DMS153 treated with DMSO at 0.1 percent for 48 hours (cell line): ENCODE results near the gene S100A8.

Experiments used
- DNase-seq: peaks from one replicate; lab custom pipeline; 2025; ENCODE audit not compliant: unreplicated experiment; lab: John Stamatoyannopoulos, UW

Gene S100A8

DNA sequence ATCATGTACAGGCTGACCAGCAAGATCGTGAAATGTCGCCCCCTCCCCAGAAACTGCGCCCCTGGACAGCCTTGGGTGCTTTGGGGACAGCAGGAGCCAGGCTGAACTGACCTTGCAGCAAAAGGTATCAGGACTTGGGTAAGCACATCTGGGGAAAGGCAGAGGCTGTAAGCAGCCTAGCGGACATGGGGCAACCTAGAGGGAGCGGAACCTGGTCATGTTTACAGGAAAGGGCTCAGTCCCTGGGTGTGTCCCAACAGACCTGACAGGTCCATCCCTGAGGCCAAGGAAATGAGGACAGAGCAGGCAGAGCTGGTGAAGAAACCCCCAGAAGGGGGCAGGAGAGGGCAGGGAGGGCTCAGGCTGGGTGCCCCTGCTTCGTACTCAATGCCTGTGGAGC is 3.1 kb upstream of the S100A8 start:
- DNase-seq, result no peak

DNA sequence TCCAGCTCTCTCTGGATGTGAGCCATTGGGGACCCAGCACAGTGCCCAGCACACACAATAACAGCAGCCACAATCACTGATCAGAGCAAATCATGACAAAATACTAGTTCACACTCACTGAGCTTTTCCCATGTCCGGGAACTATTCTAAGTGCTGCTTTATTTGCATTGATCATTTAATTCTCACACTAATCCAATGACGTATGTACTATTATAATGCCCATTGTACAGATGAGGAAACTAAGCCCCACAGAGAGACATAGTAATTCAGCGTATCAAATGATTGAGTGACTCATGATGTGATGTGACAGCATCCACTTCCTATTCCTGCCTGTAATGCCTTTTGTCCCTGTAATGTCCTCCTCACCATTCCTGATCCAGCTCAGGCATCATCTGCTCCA is 1.9 kb upstream of the S100A8 start:
- no peak for DNase-seq

DNA sequence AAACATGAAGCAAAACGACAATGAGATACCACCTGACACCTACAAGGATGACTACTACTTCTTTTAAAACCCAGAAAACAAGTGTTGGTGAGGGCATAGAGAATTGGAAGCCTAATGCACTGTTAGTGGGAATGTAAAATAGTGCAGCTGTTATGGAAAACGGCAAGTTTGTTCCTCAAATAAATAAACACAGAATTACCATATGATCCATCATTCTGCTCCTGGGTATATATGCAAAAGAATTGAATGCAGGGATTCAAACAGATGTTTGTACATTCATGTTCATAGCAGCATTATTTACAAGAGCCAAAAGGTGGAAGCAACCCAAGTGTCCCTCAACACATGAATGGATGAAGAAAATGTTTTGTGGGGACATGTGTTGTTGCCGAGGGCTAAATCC is 1.4 kb upstream of the S100A8 start:
- DNase-seq, result no peak

DNA sequence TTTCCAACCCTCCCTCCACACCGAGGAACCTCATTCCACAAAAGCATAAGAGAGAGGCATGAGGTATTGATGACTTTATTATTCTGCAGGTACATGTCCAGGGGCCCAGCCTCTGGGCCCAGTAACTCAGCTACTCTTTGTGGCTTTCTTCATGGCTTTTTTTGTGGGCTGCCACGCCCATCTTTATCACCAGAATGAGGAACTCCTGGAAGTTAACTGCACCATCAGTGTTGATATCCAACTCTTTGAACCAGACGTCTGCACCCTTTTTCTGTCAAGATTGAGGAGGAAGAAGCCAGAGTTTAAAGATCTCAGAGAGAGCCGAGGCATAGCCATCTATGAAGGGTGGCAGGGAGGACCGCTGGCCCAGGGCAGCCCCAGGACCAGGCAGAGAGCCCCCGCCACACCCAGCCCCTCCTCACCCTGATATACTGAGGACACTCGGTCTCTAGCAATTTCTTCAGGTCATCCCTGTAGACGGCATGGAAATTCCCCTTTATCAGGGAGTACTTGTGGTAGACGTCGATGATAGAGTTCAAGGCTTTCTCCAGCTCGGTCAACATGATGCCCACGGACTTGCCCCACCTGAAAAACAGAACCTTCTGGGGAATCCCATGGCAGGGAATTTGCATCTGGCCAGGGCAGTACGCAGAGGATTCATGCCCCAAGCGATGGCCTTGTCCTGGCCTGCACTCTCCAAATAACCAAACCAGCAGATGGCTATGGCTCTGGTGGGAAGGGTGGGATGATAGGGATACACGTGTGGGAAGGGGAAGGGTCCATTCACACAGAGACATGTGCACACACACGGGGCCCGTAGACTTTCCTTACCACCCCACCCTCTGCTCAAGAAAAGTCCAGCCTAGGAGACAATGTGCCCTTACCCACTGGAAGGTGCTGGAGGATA is 647 bp downstream of the S100A8 start:
- no peak for DNase-seq

DNA sequence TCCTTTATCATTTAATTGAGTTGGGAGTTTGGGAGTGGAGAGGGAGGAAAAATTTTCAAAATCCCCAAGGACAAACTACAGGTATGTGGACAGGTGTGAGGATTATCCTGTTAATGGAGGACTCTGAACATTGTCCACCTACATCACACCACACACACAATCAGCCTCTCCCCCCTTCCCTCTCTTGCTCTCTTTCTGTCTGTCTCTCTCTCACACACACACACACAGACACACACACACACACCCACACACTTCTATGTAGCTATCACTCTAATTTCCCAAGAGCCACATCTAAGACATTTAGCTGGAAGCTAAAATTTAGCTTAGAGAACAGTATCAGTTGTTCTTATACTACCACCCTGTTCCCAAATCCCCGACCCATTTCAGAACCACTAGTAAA is 1.5 kb downstream of the S100A8 start:
- no peak for DNase-seq

DNA sequence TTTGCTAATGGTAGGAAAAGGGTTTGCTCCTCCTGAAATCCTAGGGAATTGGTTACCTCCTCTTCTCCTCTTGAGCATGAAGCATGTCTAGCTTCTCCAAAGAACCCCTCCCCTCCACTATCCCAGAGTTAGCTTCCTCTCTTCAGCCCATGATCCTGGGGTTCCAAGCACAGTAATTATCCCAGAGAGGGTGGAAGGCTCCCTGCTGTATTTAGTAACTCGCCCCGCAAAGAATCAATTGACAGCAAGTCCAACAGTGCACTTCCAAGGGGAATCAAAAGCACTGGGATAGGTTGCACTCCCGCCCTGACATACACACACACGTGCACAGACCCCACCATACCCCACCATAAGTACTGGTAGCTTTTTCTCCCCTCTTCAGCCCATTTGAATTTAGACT is 3.1 kb downstream of the S100A8 start:
- DNase-seq, result no peak

DNA sequence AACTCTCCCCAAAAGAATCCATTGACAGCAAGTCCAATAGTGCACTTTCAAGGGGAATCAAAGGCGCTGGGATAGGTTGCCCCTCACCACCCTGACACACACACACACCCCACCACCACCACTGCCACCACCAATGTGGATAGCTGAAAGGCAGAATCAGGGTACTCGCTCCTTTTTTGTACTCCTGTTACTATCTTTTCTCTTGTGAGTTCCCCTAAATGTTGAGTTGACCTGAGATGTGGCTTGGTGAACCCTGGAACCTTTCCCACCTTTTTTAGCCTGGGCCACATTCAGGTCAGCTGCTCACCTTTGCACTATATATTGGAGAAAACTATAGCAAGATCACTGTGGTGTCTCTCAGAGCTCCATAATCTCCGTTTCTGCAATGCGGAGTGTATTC is 3.9 kb downstream of the S100A8 start:
- DNase-seq, result no peak

DNA sequence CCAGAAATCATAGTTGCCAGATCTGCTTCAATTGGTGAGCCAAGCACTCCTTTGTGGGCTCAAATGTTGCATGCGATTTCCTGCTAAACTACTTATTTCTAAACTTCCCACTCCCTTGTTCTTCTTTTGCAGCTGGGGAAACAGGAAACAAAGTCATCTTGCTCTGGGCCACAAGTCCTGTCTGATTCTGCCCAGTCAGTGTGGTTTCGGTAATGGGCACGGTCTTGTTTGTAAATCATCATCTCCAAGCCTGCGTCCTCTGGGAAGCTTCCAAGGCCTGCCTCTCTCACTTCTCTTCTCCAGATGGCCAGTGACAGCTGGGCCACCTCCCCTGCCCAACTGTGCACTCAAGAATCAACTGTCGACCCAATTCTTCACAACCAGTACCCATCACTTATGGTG is 4.4 kb downstream of the S100A8 start:
- DNase-seq, result no peak

DNA sequence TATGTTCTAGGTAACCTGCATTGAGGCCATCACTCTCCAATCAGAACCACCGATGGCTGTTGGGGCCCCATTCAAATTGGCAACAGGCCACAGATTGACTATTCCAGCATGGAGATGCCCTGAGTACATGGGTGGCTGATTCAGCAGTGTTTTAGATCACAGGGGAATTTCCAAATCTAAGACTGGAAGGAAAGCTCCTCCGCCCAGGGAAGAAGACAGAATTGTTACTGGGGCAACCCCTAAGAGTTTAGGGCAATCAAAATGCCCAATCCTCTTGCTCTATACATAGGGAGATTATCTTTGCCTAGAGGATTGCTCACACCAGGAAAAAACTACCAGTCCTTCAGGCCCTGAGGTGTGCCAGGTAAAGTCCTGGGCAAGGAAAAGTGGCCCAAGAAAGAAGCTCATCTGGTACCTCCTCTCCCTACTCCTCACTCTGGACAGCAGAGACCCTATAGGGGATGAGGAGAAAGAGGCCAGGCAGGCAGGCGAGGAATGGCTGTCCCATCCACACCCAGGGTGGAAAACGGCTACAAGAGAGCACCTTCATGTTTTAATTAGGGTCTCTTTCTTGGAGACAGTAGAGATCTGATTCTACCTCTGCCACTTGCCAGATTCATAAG is 5.8 kb downstream of the S100A8 start:
- DNase-seq, result no peak

DNA sequence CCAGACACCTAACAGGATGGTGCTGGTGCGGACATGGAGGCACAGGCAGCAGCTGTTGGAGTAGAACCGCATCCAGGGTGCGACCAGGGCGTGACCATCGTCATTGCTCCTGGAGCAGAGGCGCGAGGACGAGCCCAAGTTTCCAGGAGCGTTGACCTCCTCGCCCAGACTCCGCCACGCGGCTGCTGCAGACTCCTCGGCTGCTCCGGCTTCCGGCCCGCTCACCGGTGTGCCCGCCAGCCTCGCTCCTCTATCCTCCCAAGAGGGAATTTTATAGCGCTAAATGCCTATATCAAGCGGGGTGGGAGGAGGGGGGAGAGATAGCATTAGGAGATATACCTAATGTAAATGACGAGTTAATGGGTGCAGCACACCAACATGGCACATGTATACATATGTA is 10.2 kb downstream of the S100A8 start:
- DNase-seq, result no peak

DNA sequence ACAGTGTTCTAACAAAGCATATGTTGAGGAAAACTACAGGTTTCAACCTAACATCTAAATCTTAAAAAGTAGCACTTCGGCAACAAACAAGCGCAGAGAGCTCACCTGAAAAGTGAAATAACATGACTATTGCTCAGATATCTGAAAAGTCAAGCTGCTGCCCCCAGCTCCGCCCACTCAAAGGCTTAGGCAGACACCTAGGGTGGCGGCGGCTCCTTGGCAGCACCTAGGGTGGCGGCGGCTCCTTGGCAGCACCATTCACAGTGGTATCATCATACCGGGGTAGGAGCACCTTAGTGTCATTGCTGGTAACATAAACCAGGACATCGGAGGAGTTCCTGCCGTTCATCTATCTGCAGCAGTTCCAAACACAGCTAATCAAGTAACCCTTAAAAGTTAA is 11.3 kb downstream of the S100A8 start:
- DNase-seq, result no peak

DNA sequence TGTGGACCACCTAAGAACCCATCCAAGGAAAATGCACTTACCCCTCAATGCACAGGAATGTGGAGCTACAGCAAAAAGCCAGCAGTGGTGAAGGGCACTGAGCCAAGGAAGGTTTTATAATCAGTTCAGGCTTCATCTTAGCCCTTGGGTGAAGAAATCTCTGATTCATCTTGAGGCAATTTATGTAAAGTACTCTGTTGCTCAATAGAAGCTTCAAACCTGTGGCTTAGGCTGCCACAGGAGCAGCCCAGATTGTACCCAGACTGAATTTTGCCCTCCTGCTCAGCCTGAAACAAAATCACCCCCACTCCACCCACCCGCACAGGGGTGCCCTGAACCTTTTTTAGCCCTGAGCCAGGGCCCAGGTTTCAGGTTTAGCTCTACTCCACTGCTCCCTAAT is 15.4 kb downstream of the S100A8 start, which contains the start of gene S100A12:
Gene S100A12 (minus strand): TSS at position 111 of the 400 bp plus-strand sequence. CDS start 1,029 bp downstream, outside the sequence.
- no peak for DNase-seq

DNA sequence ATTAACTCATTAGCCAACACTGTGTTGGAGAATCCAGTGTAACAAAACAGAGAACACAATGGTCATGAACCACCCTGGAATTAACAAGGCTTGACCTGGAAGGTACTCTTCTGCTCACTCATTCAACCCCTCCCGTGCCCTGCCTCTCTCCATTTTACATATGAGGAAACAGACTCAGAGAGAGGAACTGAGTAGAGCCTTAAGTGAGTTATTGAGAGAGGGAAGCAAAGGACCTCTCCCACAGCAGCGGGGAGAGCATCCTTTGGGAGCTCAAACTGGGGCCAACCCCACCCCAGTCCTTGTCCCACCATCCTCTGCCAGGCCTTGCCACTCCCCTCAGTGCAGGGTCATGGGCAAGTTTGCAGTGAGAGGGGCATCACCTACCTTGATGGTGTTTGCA is 16.8 kb downstream of the S100A8 start:
- DNase-seq, result no peak

DNA sequence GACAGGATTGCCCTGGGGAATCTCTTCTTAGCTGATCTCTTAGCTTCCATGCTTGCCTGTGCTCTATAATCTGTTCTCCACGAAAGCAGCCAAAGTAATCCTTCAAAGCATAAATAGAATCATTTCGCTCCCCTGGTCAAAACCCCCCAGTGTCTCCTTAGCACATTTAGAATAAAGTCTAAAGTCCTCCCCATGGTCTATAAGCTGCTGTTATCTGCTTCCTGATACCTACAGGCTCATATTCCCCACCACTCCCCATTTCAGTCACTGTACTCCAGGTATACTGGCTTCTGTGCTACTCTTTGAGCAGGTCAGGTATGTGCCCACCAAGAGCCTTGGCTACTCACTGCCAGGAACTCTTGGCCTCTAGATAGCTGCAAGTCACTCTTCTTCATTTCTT is 18.3 kb downstream of the S100A8 start:
- no peak for DNase-seq

DNA sequence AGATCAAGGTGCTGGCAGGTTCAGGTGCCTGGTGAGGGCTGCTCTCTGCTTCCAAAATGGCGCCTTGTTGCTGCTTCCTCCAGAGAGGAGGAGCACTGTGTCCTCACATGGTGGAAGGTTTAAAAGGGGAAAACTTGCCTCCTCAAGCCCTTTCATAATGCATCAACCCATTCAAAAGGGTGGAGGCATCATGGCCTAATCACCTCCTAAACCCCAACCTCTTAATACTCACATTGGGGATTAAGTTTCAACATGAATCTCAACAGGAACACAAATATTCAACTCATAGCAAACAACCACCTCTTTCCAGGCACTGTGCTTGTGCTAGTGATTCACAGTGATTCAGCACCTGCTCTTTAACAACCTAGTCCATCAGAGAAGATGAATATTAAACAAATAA is 19.6 kb downstream of the S100A8 start:
- DNase-seq, result no peak

DNA sequence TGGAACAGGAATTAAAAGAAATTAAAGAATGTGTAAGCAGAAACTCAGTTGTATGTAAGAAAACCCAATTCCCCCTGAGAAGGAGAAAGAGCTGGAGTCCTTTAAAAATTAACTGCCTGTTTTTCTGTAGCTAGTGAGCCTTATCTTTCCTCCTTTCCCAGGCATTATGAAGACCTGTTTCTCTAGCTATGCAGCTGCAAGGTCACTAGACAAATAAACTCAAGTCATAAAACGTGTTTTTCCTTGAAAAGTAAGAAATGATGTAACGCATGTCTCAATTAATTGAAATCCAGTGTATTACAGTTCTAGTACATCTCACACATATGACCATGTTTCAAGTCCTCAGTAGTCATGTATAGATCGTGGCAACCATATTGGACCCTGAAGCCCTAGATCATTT is 20.7 kb downstream of the S100A8 start:
- DNase-seq, result no peak

DNA sequence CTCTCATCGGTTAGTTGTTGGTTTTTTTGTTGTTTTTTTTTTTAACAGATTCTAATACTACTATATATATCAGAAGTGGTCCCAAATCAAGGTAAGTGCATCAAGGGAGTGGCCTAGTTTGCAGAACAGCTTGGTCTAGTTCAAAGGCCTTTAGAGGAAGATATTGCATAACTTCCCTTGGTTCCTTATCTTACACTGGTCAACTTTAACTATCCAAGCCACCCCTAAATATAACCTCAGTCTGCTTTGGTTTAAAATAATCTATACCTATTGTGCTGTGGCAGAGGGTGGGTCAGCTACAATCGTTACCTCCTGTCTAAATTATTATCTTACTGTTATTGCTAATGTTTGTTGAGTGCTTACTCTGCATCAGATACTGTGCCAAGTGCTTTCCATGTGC is 22.4 kb downstream of the S100A8 start:
- no peak for DNase-seq

DNA sequence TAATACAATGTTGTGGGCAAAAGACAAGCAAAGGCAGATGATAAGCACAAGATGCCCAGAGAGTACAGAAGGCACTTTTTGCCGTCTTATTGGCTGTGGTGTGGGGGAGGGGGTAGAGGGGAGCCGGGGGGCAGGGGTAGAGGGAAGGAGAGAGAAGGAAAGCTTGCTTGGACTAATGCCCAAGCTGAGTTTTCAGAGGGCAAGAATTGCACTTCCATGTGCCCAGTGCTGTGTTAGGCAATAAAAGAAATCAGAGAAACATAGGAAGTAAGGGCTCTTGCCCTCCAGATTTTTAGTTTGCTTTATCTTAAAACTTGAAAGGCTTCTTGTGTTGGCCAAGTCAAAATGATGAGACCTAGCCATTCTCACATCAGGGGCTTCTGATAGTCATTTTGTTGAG is 23.8 kb downstream of the S100A8 start:
- no peak for DNase-seq

DNA sequence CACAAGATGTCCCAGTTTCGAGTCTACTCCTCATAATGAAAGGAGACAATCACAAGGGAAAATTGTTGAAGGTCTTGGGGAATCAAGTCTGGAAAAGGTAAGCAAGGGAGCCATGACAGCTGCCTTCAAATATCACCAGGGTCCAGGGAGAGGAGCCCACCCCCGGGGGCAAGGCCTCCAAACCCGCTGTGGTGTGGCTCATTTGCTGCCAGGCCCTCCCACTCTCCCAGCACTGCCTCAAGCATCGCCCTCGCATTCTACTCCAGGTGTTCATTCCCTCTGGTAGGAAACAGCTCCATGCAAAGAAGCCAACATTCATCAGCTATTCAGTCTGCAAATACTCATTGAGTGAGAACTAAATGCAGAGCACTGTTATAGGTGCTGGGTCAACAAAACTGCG is 24.6 kb downstream of the S100A8 start:
- DNase-seq, result no peak

DNA sequence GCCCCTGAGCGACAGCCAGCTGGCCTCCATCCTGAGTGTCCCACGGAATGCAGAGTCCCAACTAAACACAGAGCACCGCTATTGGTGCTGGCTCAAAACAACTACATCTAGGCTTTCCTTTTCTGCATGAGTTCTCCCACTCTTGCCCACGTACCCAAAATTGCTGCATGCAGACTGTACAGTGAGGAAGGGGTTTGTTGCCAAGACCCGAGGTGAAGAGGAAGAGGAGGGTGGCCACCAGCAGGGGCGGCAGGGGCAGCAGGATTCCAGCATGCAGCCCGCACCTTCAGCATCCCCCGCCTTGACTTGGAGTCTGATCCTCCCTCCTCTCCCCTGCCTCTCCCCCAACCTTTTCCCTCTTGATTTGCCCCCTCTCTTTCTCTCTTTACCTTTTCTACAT is 25.2 kb downstream of the S100A8 start:
- no peak for DNase-seq

DNA sequence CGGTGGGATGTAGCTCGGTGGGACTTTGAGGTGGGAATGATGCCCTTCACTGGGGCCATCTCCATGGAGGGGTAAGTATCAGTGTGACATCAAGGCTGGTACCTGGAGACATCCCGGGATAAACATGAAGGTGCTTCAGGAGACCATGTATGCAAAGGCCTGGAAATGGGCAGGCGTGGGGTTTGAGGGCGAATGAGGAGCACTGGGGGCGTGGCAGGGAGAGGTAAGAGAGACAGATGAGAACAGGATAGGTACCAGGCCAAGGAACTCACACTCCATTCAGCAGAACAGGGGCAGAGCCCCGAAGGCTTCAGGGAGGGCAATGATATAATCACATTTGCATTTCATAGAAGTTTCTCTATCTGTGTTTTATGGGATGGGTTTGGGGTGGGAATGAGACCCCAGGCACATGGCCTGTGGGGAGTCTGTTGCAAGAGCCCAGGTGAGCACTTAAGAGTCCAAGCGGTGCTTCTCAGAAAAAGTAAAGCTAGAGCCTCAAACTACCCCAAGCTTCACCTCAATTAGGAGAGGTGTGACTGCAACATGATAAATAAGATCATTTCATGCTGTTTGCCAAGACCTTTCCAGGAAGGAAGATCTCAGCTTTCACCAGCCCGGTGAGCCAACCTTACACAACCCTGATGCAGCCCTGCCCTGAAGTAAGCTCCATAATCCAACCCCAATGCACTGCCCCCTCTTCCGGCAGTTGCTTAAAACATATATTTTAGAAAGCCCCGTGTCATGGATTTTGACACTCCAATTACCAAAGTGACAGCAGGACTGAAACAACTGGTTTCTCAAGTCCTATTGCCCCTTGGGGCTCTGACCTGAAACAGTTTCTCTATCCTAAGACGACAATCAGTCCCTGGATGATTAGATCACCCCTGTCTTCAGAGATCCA is 25.9 kb downstream of the S100A8 start:
- no peak for DNase-seq

DNA sequence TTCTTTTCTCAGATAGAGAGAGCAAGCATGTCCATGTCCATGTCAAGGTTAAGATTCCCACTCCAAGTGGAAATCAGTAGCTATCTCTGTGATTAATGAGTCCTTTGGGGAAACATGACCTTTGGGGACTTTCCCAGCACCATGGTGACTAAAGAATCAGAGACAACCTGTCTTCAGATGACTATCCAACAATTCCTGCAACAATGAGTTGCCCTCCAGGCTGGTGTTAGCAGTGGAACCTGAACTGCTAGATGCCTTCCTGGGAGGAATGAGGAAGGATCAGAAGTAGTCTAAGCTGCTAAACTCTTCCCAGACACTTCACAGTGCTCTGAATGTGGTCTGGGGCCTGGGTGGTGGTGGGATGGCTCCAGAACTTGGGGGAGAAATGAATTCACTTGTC is 26.7 kb downstream of the S100A8 start:
- no peak for DNase-seq
